Measurements from ENCODE around the gene ASCC3.

The ASCC3 gene

GRCh38 chr6:100554228-100554627, 326.9 kb downstream of the ASCC3 start:
- TF ChIP-seq CTCF (IDR thresholded peaks at IDR 0.05; ENCODE audit: control insufficient read depth, extremely low read depth, insufficient read depth) = no peak
- DNase-seq (ENCODE audit: low read depth) = no peak
- no peak overlapping the region for H3K4me3 ChIP-seq (ENCODE audit: low read depth, low read length)

GRCh38 chr6:100553243-100553642, 327.9 kb downstream of the ASCC3 start:
- H3K4me3 ChIP-seq (ENCODE audit: low read depth, low read length) = no peak overlapping the region
- no peak for TF ChIP-seq CTCF (IDR thresholded peaks at IDR 0.05; ENCODE audit: control insufficient read depth, extremely low read depth, insufficient read depth)
- no peak for DNase-seq (ENCODE audit: low read depth)

- DNase-seq (ENCODE audit: low read depth) = no peak
- no peak overlapping the region for H3K4me3 ChIP-seq (ENCODE audit: low read depth, low read length)
- TF ChIP-seq CTCF (IDR thresholded peaks at IDR 0.05; ENCODE audit: control insufficient read depth, extremely low read depth, insufficient read depth) = no peak
Measured at GRCh38 chr6:100549406-100550167, 331.5 kb downstream of the ASCC3 start.

- H3K4me3 ChIP-seq (ENCODE audit: low read depth, low read length) = no peak overlapping the region
- TF ChIP-seq CTCF (IDR thresholded peaks at IDR 0.05; ENCODE audit: control insufficient read depth, extremely low read depth, insufficient read depth) = no peak
- no peak for DNase-seq (ENCODE audit: low read depth)
Measured at GRCh38 chr6:100538086-100538485, 343.0 kb downstream of the ASCC3 start.

GRCh38 chr6:100518588-100518987, 362.5 kb downstream of the ASCC3 start:
- peak; percentile 72 for DNase-seq (ENCODE audit: low read depth)
- TF ChIP-seq CTCF (IDR thresholded peaks at IDR 0.05; ENCODE audit: control insufficient read depth, extremely low read depth, insufficient read depth) = no peak
- H3K4me3 ChIP-seq (ENCODE audit: low read depth, low read length) = peak overlapping the region; percentile 3; the same call in 1 of the 2 replicates

- DNase-seq (ENCODE audit: low read depth) = no peak
- no peak for TF ChIP-seq CTCF (IDR thresholded peaks at IDR 0.05; ENCODE audit: control insufficient read depth, extremely low read depth, insufficient read depth)
- no peak overlapping the region for H3K4me3 ChIP-seq (ENCODE audit: low read depth, low read length)
Measured at GRCh38 chr6:100517633-100518032, 363.5 kb downstream of the ASCC3 start.

GRCh38 chr6:100517106-100517505, 364.0 kb downstream of the ASCC3 start:
- no peak for TF ChIP-seq CTCF (IDR thresholded peaks at IDR 0.05; ENCODE audit: control insufficient read depth, extremely low read depth, insufficient read depth)
- no peak for DNase-seq (ENCODE audit: low read depth)
- no peak overlapping the region for H3K4me3 ChIP-seq (ENCODE audit: low read depth, low read length)

Data from LNCaP clone FGC (cell line).